Ishikawa (cell line): ENCODE results near the gene PLCB4.

Experiments
- CEBPB ChIP-seq: IDR thresholded peaks from 2 replicates; pipeline ENCODE4 v1.6.1; 2012
- CREB1 ChIP-seq: IDR thresholded peaks from 2 replicates; pipeline ENCODE4 v1.6.1; 2012; ENCODE audit warnings: low read depth
- EGR1 ChIP-seq: IDR thresholded peaks from 2 replicates; pipeline ENCODE4 v1.6.1; 2012
- EP300 ChIP-seq: IDR thresholded peaks from 2 replicates; pipeline ENCODE4 v1.6.1; 2012; ENCODE audit warnings: borderline replicate concordance
- FOXM1 ChIP-seq: IDR thresholded peaks from 2 replicates; pipeline ENCODE4 v1.6.1; 2012; ENCODE audit warnings: low read depth, borderline replicate concordance
- NFIC ChIP-seq: IDR thresholded peaks from 2 replicates; pipeline ENCODE4 v1.6.1; 2012
- RAD21 ChIP-seq: IDR thresholded peaks from 2 replicates; pipeline ENCODE4 v1.6.1; 2012; ENCODE audit warnings: low read depth
- TAF1 ChIP-seq: IDR thresholded peaks from 2 replicates; pipeline ENCODE4 v1.6.1; 2012; ENCODE audit warnings: low read depth, mild to moderate bottlenecking
- TCF12 ChIP-seq: IDR thresholded peaks from 2 replicates; pipeline ENCODE4 v1.6.1; 2012; ENCODE audit warnings: low read depth
- TEAD4 ChIP-seq: IDR thresholded peaks from 2 replicates; pipeline ENCODE4 v1.6.1; 2012
- YY1 ChIP-seq: IDR thresholded peaks from 2 replicates; pipeline ENCODE4 v1.6.1; 2012; ENCODE audit warnings: low read depth
- ZBTB7A ChIP-seq: IDR thresholded peaks from 2 replicates; pipeline ENCODE4 v1.6.1; 2012; ENCODE audit warnings: low read depth
- TF ChIP-seq, protein P1 (sequence below): IDR thresholded peaks from 2 replicates; pipeline ENCODE4 v1.6.1; 2012; ENCODE audit warnings: low read depth, mild to moderate bottlenecking
- TF ChIP-seq, protein P2 (sequence below): IDR thresholded peaks from 2 replicates; pipeline ENCODE4 v1.6.1; 2012

PLCB4 gene

DNA sequence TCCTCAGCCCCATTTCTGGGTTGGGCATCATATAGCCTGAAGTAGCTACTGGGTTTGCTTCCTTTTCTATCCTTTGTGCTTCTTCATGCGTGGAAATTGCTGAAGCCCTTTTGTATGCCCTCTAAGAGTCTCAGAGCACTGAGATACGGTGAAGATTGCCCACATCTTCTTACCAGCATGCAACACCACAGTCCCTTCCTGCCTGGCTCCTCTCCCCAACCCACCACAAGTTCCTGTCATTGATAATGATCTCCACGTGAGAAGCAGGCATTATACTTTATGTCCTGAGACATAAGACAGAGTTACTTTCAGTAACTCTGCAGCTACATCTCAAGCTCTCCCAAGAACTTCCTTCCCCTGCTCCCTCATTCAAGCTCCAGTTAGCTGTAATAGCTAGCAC, 15.8 kb upstream of the PLCB4 start:
- TF ChIP-seq ZBTB7A (no peak), FOXM1 (no peak), TAF1 (no peak), EP300 (no peak), TEAD4 (no peak), NFIC (no peak), YY1 (no peak), RAD21 (no peak), CREB1 (no peak)
- TF ChIP-seq, protein P1, sequence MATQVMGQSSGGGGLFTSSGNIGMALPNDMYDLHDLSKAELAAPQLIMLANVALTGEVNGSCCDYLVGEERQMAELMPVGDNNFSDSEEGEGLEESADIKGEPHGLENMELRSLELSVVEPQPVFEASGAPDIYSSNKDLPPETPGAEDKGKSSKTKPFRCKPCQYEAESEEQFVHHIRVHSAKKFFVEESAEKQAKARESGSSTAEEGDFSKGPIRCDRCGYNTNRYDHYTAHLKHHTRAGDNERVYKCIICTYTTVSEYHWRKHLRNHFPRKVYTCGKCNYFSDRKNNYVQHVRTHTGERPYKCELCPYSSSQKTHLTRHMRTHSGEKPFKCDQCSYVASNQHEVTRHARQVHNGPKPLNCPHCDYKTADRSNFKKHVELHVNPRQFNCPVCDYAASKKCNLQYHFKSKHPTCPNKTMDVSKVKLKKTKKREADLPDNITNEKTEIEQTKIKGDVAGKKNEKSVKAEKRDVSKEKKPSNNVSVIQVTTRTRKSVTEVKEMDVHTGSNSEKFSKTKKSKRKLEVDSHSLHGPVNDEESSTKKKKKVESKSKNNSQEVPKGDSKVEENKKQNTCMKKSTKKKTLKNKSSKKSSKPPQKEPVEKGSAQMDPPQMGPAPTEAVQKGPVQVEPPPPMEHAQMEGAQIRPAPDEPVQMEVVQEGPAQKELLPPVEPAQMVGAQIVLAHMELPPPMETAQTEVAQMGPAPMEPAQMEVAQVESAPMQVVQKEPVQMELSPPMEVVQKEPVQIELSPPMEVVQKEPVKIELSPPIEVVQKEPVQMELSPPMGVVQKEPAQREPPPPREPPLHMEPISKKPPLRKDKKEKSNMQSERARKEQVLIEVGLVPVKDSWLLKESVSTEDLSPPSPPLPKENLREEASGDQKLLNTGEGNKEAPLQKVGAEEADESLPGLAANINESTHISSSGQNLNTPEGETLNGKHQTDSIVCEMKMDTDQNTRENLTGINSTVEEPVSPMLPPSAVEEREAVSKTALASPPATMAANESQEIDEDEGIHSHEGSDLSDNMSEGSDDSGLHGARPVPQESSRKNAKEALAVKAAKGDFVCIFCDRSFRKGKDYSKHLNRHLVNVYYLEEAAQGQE: no peak
- TF ChIP-seq, protein P2, sequence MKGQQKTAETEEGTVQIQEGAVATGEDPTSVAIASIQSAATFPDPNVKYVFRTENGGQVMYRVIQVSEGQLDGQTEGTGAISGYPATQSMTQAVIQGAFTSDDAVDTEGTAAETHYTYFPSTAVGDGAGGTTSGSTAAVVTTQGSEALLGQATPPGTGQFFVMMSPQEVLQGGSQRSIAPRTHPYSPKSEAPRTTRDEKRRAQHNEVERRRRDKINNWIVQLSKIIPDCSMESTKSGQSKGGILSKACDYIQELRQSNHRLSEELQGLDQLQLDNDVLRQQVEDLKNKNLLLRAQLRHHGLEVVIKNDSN: no peak

DNA sequence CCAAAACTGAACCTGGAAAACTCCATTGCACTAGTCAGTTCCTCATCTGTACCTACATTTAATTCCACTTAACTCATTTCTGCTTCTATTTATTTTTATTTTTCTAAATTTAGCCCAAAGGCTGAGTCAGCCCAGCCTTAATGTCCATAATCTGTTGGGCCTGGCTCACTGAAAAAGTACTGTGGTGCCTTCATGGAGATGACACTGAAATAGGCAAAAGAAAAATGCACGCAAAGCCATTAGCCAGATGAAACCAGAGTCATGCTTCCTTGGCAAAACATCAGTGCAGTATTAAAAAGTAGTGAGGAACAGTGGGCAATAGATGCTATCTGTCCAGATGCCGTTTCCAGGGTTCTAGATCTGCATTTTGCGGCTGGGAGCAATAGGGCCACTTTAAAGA, 14.7 kb upstream of the PLCB4 start:
- TF ChIP-seq TAF1: no peak
- no peak for TF ChIP-seq CREB1
- TF ChIP-seq, protein P2: no peak
- TF ChIP-seq EP300: no peak
- no peak for TF ChIP-seq YY1
- no peak for TF ChIP-seq ZBTB7A
- TF ChIP-seq, protein P1: no peak
- no peak for TF ChIP-seq RAD21
- TF ChIP-seq EGR1: no peak

DNA sequence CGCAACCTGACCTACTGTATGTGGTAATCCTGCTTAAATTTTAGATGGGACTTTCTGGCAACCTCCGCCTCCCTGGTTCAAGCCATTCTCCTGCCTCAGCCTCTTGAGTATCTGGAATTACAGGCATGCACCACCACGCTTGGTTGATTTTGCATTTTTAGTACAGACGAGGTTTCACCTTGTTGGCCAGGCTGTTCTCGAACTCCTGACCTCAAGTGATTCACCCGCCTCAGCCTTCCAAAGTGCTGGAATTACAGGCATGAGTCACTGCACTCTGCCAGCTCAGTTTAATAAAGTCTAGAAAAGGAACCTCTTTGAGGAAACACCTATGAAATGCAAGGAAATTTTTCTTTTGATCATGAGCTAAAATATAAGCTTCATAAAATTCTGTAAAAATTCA, 9.0 kb upstream of the PLCB4 start:
- TF ChIP-seq TEAD4 (0 out of 2 replicates have a peak, but pooled peaks have one; percentile 6), EP300 (peak; percentile 53; the same call in 1 of the 2 replicates), TCF12 (no peak)

DNA sequence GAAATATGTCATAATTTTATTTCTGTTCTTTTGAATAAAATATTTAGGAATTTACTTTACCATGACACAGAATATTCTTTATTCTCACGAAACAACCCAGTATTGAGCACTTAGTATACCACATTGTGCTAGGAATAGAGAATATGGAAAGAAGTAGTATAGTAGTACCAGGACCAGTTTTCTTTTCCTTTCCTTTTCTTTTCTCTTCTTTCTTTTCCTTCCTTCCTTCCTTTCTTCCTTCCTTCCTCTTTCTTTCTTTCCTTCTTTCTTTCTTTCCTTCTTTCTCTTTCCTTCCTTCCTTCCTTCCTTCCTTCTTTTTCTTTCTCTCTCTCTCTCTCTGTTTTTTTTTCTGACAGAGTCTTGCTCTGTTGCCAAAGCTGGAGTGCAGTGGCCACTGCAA, 7.5 kb upstream of the PLCB4 start:
- TF ChIP-seq TAF1: no peak
- TF ChIP-seq RAD21: no peak
- TF ChIP-seq FOXM1: no peak
- no peak for TF ChIP-seq CREB1
- no peak for TF ChIP-seq CEBPB
- no peak for TF ChIP-seq ZBTB7A
- TF ChIP-seq, protein P2: no peak
- TF ChIP-seq YY1: no peak

DNA sequence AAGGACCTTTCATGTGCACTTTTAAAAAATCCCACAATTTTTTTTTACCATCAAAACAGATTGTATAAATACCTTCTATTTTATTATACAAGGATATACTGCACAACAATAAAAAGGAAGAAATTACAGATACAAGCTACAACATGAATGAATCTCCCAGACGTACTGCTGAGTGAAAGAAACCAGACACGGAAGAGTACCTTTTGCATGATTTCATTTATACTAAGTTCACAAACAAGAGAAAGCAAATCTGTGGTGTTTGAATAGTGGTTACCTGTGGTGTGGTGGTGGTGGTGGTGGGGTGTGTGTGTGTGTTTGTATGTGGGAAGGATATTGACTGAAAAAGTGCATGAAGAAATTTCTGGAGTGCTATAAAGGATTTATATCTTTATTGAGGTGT, 6.8 kb upstream of the PLCB4 start:
- TF ChIP-seq CREB1: no peak
- TF ChIP-seq, protein P2: no peak
- TF ChIP-seq, protein P1: no peak
- TF ChIP-seq FOXM1: no peak
- TF ChIP-seq EGR1: no peak
- no peak for TF ChIP-seq YY1
- no peak for TF ChIP-seq TAF1
- TF ChIP-seq CEBPB: no peak
- no peak for TF ChIP-seq ZBTB7A
- TF ChIP-seq EP300: no peak
